Measurements from ENCODE around the gene UNK. TPM values are rescaled to one million over a fixed set of nuclear protein-coding genes. Genes with fewer than 3 reads are reported as not detected.
A peak's percentile ranks its signal among the peaks of the same experiment; 100 is the strongest.

Gene UNK
- total RNA-seq, 3 donors from 2014 or later: 24.5 to 27.5 (median 25.7) TPM

GRCh38 chr17:75752802-75753513, 31.6 kb upstream of the UNK start:
- ATAC-seq: no peak

DNA sequence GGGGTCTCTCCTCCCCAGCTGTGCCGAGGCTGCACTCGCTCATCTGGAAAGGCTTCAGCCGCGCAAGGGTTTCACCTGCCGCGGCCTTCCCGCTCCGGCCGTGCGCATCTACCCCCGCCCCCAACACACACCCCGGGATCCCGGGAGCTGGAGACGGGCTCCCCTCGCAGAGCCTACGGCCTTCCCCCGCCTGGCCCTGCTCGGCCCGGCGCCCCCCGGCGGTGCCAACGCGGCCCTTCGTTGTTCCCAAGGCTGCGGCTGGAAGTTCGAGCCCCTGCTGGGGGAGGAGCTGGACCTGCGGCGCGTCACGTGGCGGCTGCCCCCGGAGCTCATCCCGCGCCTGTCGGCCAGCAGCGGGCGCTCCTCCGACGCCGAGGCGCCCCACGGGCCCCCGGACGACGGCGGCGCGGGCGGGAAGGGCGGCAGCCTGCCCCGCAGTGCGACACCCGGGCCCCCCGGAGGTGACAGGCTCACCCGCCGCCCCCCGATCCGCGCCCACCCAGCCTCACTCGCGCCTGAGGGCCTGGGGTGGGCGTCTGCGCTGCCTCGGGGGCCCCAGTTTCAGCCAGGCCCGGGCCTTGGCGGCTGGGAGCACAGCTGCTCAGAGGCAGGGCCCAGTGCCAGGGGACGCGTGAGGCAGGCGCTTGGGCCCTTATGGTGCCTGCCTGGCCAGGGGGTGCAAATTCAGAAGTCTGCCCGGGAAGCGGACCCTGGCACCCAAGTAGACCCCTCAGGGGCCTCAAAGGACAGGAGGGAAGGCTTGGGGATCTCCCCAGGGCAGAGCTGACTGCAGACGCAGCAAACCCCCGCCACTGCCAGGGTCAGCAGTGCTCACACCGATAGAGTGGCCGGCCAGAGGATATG, 30.9 kb upstream of the UNK start:
- intact Hi-C loops (cut with DNase I, micrococcal nuclease): loop anchor here in 1 of 2 donors (5.0 kb wide), 2 partner anchors 81 to 121 kb away; partner anchors contain the start of gene SMIM5
- DNase-seq: peak; percentile 52 to 81 (median 72)
- Histone ChIP-seq H3K9me3 (no peaks in the 10 kb centered on the region), H3K4me3 (no peak overlapping the region), H3K4me1 (ENCODE audit: low read depth) (peaks cover 3% of the 10 kb centered on the region), H3K36me3 (ENCODE audit: low read depth) (peaks cover 17% of the 10 kb centered on the region)
- TF ChIP-seq CTCF (IDR thresholded peaks at IDR 0.05): no peak
- ATAC-seq: peak; percentile 56

More at GRCh38 chr17:75752802-75753513, 31.6 kb upstream of the UNK start:
- intact Hi-C loops (cut with DNase I, micrococcal nuclease): loop anchor here in 1 of 2 donors (5.0 kb wide), 2 partner anchors 81 to 121 kb away; partner anchors contain the start of gene SMIM5
- H3K4me1 ChIP-seq (ENCODE audit: low read depth): peaks cover 3% of the 10 kb centered on the region
- H3K36me3 ChIP-seq (ENCODE audit: low read depth): peaks cover 17% of the 10 kb centered on the region
- H3K9me3 ChIP-seq: no peaks in the 10 kb centered on the region
- TF ChIP-seq CTCF (IDR thresholded peaks at IDR 0.05): no peak
- H3K4me3 ChIP-seq: no peak overlapping the region
- DNase-seq: peak in 1 of 3 donors; percentile 21

DNA sequence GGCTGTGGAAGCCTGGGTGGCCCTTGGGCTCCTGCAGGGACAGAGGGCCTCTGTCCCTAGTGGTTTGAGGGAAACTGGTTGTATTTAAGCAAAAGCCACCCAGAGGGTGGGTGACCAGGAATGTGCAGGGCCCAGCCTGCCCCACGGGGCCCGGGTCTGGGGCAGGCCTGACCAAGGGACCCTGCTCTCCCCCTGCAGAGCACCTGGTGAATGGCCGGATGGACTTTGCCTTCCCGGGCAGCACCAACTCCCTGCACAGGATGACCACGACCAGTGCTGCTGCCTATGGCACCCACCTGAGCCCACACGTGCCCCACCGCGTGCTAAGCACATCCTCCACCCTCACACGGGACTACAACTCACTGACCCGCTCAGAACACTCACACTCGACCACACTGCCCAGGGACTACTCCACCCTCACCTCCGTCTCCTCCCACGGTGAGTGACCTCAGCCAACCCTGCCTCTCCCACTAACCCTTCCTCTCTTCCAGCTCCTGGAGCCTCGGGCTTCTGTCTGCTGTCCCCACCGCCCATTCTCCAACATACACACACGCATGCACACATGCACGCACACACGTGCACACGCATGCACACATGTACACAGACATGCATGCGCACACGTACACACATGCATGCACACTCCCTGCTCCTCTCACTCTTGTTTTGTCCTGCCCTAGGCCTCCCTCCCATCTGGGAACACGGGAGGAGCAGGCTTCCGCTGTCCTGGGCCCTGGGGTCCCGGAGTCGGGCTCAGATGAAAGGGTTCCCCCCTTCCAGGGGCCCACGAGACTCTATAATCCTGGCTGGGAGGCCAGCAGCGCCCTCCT, 30.0 kb upstream of the UNK start:
- intact Hi-C loops (cut with DNase I, micrococcal nuclease): loop anchor here in 1 of 2 donors (5.0 kb wide), 2 partner anchors 82 to 122 kb away; partner anchors contain the start of gene SMIM5
- Histone ChIP-seq H3K36me3 (ENCODE audit: low read depth) (peaks cover 17% of the 10 kb centered on the region), H3K4me1 (ENCODE audit: low read depth) (peaks cover 2% of the 10 kb centered on the region), H3K4me3 (no peak overlapping the region), H3K9me3 (no peaks in the 10 kb centered on the region)
- no peak for TF ChIP-seq CTCF (IDR thresholded peaks at IDR 0.05)
- DNase-seq (peak in 1 of 3 donors; percentile 29), ATAC-seq (no peak)

DNA sequence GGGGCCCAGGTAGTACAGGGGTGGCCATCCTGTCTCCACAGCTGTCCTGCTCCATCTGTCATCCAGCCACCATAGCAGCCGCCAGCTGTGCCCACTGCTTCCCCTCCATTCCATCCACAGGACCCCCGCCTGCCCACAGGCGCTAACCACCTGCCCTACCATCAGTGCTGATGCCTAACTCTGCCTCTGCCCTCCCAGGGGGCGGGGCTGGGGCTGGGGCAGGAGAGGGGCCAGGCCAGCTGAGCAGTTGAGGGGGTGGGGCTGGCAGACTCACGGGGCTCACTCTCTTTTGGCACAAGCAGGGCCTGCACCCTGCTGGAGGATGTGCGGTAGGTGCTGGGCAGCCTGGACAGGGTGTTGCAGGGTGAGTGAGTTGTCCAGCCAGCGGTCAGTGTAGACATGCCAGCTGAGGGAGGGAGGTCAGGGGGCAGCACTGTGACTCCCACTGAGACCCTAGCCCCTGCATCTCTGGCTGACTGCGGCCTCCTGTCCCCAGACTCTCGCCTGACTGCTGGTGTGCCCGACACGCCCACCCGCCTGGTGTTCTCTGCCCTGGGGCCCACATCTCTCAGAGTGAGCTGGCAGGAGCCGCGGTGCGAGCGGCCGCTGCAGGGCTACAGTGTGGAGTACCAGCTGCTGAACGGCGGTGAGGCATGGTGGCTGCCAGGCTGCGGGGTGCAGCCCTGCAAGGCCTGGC, 29.3 kb upstream of the UNK start:
- Histone ChIP-seq H3K4me3 (no peak overlapping the region), H3K4me1 (ENCODE audit: low read depth) (no peaks in the 10 kb centered on the region), H3K36me3 (ENCODE audit: low read depth) (peaks cover 17% of the 10 kb centered on the region), H3K9me3 (no peaks in the 10 kb centered on the region)
- intact Hi-C loops (cut with DNase I, micrococcal nuclease): no loop called here
- no peak for TF ChIP-seq CTCF (IDR thresholded peaks at IDR 0.05)
- peak; percentile 2 for ATAC-seq
- DNase-seq: no peak

Measured in mucosa of descending colon (tissue), 3 donors.